Effector CD4-positive, alpha-beta T cell (primary cell): ENCODE data around the gene PRRX2. TPM values are rescaled to one million over a fixed set of nuclear protein-coding genes. Genes with fewer than 3 reads are reported as not detected.
"Not testable (repeated sequence)": the region's sequence is repeated elsewhere in the genome, so short reads cannot be mapped to it uniquely, and the experiment has no call there.

Source experiments
- DNase-seq: peaks from one replicate; pipeline ENCODE4 v3.0.0-alpha.2; 2020
- total RNA-seq: gene quantifications from one replicate; lab custom pipeline; 2026; lab: John Stamatoyannopoulos, UW

PRRX2 gene
- total RNA-seq = not detected

DNA sequence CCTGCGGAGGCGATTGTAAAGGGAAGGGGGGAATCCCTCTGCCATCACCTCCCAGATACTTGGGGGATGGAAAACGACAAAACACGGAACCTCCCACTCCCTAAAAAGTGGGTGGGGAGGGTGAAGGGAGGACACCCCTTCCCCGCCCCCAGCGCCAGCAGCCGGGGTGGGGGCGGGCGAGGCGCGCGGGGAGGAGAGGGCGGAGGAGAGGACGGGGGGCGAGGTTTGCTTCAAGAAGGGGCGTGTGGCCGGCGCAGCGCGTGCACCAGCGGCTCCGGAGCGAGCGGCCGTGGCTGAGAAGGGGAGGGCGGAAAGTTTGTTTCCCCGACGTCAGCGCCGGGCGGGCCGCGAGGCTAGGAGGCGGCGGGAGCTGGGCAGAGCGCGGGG is at the start of gene PRRX2:
Gene PRRX2 (plus strand): TSS at position 259 of the 387 bp plus-strand sequence. CDS start 221 bp downstream, outside the sequence.
- no peak for DNase-seq

DNA sequence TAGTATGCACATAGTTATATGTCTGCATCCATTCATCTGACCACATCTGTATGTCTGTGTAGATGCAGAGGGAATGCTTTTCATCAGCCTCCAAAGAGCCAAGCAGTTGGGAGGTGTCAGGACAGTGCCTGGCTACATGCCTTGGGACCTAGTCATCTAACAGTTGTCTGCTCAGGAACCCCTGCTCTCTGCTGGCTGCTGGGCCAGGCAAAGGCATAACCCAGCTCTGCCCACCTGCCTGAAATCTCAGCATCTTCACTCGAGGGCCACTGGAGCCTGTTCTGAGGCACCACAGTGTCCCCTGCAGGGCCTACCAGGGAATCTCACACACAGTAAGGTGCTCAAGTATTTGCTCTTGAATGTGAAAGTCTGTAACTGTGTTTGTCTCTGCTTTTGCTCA is 48.3 kb upstream of the PRRX2 start:
- no peak for DNase-seq

DNA sequence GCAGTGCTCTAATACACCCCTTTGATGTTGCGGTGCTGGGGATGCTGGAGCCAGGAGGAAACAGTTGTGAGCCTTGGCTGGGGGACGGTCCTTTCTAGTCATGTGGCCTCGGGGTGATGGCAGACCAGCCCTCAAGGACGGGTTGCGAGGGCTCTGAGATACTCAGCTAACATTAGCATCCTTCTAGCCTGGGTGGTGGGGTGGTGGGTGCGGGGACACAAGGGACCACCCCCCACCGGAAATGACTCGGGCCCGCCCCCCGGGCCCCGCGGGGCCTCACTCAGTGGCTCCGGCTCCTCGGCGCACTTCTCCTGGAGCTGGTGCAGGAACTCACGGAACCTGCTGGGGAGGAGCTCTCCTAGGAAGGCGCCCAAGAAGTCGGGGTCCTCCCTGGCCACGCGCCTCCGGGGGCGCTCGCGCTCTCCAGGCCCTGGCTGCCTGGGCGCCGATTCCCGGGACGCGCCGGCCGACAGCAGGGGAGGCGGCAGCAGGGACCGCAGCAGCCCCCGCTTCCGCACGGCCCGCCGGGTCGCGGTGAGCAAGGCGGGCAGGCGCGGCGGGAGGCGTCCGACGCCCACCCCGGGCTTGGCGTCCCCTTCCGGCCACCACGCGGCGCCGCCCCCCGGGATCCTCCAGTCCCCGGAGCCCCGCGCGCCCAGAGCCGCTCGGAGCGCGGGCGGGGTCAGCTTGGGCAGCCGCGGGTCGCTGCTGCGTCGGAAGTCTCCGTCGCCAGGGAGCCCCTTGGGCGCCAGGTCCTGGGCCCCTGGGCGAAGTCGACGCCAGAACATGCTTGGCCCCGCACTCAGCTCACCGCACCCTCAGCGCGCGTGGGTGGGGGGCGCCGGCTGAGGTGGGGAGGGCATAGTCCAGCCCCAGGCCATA is 45.4 kb upstream of the PRRX2 start:
- DNase-seq = no peak

DNA sequence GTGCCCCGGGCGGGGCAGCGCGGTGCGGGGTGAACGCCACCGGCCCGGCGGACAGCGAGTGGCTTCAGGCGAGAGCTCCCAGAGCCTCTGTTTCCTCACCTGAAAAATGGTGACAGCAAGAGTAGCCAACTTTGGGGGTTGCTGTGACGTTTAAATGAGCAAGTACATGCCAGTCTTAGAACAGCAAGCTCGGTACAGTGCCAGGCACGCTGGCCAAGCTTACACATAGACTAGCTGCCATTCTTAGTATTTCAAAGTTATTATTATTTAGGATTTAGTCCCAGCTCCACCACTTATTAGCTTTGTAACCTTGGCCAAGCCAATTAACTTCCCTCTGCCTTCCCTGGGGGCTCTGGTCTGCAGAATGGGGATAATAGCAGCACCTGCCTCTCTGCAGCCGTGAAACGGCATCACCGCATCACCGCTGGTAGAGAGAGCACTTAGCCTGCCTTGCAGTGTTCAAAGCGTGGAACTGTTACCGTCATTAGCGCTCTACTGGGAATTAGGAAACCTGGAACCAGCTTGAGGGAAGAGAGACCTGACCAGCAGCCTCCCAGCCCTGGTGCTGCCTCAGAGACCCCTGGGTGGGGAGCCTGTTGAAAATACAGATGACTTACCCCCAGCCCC is 44.7 kb upstream of the PRRX2 start, which contains the start of gene C9orf50:
Gene C9orf50 (minus strand): TSS at position 433 of the 627 bp plus-strand sequence. CDS start 527 bp downstream, outside the sequence.
- DNase-seq = no peak

DNA sequence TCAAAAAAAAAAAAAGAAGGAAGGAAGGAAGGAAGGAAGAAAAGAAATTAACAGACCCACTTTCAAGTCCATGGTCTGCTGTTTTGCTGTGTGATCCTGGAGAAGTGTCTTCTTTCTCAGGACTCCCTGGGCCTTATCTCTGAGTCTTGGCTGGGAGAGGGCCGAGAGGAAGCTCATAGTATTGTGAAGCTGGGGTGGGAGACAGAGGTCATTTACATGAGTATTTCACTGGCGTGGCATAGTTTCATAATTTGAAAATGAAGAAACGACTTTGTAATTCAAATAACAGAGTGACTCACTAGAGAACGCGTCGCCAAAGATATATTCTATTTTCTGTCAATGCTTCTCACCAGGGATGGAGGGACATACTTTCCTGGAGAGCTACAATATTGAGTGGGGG is 42.1 kb upstream of the PRRX2 start:
- DNase-seq = no peak

DNA sequence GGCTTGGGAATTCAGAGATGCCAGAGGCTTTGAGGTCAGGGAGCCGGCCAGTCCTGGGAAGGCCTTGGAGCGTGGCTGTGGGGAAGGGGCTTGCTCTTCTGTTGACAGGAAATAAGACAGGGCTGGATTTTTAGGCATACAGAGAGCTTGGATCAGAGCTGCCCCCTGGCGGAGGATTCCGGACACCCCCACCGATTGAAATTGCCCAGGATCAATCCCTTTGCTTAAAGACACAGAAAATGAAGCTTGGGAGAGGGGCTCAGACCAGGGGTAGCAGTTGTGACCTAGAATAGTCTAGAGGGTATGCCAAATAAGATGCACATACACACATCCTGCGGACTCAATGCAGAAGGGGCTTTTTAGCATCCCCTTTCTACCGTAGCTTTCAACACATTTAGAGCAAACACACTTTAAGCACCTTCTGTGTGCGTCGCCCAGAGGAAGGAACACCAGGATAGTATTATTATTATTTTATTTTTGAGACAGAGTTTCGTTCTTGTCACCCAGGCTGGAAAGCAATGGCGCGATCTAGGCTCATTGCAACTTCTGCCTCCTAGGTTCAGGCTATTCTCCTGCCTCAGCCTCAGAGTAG is 41.2 kb upstream of the PRRX2 start:
- peak; percentile 57 for DNase-seq

DNA sequence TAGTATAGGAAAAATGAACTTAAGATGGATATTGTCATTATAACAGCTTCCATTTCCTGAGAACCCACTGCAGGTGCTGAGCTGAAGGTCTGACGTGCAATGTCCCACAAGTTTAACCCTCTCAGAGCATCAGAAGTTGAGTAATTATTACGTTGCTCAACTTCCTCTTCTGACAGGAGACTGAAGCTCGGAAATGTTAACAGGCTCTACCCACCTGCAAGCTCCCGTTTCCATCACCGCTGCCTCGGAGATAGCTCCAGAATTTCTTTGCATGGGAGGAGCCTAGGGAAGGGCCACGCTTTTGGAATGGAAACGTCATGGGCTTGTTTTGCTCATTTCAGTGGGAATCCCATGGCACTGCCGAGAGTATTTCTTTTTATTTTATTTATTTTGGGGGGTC is 40.5 kb upstream of the PRRX2 start:
- peak; percentile 37 for DNase-seq

DNA sequence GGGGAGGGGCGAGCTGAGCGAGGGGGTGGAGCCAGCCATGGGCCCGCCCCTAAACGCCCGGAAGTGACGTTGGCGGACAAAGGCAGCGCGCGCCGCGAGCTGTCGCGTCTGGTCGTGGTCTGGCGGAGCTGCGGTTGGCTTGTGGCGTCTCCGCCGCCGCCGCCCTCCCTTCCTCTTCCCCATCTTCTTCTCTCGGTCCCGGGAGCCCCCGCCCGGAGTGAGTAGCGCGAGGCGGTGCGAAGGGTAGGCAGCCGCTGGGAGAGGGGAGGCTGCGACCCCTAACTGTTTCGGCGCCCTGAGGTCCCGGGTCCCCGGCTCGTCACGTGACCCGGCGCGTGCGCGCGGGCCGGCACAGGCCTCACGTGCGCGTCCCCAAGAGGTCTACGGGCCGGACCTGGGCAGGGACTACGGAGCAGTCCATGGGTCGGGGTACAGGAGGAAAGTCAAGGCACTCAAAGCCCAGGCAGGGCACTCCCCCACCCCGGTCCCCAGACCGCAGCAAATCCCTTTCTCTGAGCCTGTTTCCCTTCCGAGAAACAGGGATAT is 39.3 kb upstream of the PRRX2 start, which contains the start of gene NTMT1:
Gene NTMT1 (plus strand): TSS at position 85 of the 546 bp plus-strand sequence. CDS start 6,541 bp downstream, outside the sequence.
- DNase-seq = peak; percentile 93

DNA sequence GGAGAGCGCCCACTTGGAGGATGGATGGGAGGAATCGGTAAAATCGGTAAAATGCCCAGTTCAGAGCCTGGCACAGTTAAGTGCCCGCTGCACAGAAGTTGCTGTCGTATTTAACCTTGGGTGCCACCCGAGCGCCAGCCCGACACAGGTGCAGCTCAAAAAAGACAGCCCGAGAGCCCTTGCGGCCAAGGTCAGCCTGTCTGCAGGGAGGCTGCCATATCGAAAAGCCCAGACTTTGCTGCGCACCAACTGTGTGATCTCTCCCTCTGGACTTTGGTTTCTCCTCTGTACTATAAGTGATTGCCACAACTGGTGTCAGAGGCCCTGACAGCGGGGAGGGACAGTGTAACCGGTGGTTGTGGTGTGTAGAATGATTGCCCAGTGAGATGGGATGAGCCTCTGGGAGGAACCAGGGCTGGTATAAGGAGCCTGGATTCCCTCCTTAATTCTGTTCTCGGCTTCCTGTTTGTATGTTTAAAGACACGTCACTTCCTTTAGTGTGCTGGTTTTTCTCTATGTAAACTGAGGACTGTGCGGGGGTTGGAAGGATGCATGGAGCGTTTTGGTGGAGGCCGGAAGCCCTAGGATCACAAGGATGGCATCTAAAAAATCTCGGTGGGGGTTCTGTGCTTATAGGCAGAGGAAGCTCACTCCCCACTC is 38.7 kb upstream of the PRRX2 start:
- DNase-seq = peak; percentile 27

DNA sequence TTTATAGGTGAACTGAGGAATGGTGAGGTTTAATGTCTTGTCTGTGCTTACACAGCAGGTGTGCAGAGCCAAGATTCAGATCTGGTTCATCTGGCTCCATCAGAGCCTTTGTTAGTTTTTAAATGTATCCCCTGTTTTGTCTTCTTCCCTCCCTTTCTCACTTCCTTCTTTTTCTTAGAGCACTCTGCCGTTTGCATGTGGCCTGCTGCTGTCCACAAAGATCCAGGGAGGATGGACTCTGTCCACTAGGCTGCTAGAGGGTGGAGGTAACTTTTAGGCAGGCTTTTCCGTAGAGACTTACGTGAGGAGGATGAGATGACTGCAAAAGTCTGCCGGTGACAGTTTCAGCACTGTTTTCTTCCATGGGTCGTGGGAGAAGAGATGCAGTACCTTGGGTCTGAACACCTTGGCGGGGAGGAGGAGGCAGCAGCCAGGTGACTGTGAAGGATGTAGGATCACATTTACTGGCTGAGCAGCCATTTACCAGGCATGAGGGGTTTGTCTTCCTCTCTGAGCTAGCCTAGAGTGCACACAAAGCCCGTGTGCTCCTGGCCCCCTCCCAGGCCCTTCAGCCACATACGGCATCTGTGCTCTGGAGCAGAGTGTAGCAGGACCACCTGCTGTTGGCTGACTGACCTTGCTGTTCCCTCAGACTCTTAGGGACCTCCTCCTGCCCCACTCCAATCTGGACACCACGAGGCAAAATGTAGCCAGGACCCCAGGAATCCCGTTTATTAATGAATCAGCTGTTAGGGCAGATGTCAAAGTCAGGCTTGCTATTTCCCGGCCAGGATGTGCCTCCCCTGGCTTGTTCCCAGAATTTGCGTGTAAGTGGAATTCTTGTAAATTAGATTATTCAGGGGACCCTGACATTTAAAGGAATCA is 37.6 kb upstream of the PRRX2 start:
- no peak for DNase-seq

DNA sequence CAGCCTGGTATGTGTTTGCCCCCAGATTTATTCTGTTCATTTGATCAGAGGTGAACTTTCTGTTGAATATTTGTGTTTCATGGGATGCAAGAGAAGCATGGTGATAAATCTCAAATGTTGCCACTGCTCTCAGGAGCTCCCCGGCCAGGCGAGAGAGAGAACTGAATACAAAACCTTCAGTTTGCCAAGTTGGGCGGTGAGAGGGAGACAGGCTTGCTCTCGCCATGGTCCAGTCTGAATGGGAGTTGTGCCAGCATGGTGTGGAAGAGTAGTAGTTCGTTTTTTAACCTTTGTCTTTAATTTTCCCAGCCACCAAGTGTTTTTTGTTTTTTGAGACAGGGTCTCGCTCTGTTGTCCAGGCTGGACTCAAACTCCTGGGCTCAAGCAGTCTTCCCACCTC is 36.7 kb upstream of the PRRX2 start:
- no peak for DNase-seq

DNA sequence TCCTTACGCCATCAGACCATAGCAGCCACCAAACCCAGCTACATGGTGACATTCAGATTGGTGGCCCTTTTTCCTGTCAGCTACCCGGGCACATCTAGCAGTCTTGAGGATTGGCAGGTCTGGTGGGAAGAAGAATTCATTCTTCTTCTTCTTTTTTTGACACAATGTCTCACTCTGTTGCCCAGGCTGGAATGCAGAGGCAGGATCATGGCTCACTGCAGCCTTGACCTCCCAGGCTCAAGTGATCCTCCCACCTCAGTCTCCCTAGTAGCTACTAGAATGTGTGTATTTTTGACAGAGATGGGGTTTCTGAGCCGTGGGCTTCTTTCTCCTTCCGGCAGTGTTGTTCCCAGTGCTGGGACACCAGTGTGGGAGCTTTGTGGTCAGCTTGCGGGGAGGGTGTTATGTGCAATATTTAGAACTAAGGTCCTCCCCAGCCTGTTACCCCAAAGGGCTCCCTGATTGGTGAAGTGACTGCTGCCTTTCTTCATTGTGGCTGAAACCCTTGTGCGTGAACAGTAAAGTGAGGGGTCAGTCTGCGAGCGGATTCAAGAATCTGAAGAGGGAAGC is 36.1 kb upstream of the PRRX2 start:
- no peak for DNase-seq

DNA sequence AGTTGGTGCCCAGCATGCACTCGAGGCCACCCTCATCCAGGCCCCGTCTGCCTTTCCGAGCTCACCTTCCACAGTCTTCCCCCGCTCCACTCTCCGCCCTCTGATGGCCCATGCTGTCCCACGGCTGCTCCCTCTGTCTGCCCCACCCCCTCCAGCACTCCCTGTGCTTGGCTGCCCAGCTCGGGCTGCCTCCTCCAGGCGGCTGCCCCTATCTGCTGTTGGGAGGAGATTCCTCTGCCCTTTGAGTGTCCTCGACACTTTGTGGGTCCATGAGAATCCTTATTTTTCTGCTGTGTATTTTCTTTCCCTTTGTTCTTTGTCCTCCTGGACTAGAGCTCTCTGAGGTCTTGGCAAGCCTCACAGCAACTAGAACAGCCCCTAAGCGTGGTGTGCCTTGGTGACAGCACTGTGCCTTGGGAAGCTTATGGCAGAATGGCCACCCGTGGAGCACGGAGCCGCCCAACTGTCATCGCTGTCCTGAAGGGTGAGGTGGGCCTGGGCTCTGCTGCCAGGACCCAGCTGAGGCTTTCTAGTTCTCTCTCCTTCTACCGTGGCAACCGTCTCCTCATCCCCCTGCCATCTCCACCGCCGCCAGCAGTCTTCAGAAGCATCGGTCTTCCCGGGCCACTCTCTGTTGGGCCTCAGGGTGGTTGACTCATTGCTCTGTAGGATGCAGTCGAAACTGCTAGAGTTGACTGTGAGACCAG is 34.3 kb upstream of the PRRX2 start:
- DNase-seq = no peak

DNA sequence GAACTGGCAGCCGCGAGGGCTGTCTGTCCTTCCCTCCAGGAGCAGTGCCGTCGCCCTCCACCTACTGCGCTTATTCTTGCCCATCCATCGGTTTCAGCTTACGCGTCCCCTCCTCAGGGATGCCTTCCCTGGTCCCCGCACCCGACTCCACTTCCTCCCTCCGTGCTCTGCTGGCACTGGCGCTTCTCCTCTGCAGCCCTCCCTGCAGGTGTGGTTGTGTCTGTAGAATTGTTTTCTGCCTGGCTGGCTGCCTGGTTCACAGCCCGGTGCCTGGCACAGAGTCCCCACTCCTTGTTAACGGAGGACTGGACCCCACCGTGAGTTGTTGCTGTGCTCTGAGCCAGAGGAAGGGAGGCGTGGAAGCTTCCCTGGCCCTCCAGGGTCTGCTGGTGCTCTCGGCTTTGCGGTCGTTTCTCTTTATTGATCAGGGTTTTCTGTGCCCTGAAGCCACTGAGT is 33.7 kb upstream of the PRRX2 start:
- DNase-seq = no peak

DNA sequence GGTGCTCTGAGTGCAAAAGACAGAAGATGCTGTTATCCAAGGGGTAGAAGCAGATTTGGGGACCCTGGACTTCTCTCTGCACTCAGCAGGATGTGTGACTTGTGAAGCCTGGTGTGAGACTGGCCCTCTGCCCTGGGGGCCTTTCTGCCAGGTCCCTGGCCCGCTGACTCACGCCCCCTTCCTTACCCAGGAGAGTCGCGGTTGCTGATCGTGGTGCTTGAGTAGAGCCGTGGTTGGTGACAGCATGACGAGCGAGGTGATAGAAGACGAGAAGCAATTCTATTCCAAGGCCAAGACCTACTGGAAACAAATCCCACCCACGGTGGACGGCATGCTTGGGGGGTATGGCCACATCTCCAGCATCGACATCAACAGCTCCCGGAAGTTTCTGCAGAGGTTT is 33.0 kb upstream of the PRRX2 start:
- no peak for DNase-seq

DNA sequence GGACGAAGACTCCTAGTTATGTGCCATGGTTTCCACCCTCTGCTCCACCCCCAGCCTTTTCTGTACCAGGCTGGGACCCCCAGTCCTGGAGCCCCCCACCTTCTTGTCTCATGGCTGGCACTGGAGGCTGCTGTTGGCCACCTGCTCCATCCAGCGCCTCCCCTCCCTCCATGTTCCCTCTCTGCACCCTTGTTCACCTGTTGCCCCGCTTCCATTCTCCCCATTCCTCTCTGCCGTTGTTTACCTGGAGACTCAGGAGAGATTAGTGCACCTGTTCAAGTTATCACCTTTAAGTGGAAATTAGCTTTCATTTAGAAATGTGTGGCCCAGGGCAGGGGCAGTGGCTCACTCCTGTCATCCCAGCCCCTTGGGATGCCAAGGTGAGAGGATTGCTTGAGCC is 32.2 kb upstream of the PRRX2 start:
- no peak for DNase-seq

DNA sequence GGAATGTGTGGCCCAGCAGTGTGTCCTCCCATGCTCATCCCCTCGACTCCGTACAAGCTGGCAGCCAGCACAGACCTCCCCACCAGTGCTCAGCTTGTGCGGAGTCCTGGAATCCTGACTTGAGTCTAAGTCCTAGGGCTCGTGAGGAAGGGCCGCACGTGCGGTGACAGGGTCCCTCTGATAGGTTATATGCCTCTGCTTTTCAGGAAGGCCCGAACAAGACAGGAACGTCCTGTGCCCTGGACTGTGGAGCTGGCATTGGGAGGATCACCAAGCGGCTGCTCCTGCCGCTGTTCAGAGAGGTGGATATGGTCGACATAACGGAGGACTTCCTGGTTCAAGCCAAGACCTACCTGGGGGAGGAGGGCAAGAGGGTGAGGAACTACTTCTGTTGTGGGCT is 31.6 kb upstream of the PRRX2 start:
- DNase-seq = no peak

DNA sequence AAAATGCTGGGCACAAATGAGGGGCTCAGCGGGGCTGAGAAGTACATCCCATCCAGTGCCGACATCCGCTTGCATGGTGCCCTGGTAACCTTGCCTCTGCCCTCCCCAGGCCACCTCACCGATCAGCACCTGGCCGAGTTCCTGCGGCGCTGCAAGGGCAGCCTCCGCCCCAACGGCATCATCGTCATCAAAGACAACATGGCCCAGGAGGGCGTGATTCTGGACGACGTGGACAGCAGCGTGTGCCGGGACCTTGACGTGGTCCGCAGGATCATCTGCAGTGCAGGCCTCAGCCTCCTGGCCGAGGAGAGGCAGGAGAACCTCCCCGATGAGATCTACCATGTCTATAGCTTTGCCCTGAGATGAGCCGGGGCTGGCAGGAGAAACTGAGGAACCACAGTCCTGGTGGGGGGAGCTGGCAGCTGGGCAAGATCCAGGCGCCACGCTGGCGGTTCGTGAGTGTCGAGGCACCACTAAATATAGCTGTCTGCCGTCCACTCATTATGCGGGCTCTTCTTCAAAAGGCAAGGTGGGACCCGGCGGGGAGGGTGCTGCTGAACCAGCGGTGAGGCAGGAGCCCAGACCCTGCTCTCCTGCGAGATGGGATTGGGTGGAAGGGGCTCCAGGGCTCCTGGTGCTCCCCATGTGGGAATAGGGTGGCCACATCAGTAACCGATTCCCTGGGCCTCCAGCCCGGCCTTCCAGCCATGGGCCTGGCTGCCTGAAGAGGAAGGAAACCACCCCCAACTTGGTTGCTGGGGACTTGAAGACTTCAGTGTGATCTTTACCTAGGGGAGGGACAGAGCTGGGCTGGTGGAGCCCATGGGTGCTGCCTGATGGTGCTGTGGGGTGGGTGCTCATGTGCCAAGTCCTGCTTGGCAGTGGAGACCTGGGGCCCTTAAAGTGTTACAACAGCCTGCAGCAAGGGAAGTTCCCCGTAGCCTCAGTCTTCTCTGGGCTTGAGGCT is 30.1 kb upstream of the PRRX2 start:
- no peak for DNase-seq

DNA sequence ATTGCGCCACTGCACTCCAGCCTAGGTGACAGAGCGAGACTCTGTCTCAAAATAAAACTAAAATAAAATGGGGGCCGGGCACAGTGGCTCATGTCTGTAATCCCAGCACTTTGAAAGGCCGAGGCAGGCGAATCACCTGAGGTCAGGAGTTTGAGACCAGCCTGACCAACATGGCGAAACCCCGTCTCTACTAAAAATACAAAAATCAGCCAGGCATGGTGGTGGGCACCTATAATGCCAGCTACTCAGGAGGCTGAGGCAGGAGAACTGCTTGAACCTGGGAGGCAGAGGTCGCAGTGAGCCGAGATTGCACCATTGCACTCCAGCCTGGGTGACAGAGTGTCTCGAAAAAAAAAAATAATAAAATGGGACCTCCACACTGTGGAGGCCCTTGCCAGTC is 29.1 kb upstream of the PRRX2 start:
- not testable (repeated sequence) for DNase-seq
